ENCODE data around the gene INTS14. TPM values are rescaled to one million over a fixed set of nuclear protein-coding genes. Genes with fewer than 3 reads are reported as not detected.

The INTS14 gene
- total and polyA plus RNA-seq, 4 experiments from 2014 or later = 27.1 to 40.3 (median 33.2) TPM

- DNase-seq = no peak
- Mint-ChIP-seq H3K4me1 (no peaks in the 10 kb centered on the region), H3K27ac (peak overlapping the region in 1 of 7 donors; percentile 46), H3K36me3 (peaks cover 34 to 51% of the 10 kb centered on the region in 2 donors), H3K27me3 (no peaks in the 10 kb centered on the region), H3K9me3 (peaks cover 0 to 2% (median 0%) of the 10 kb centered on the region in 8 donors), H3K4me3 (no peak overlapping the region)
- no peak overlapping the region for H3K4me3 ChIP-seq (ENCODE audit: low read length in 2 of 2)
- no peaks in the 10 kb centered on the region for H3K4me1 ChIP-seq (ENCODE audit: insufficient read depth, low read length)
- H3K27me3 ChIP-seq (ENCODE audit: insufficient read depth, low read length) = no peaks in the 10 kb centered on the region
- peaks cover 33% of the 10 kb centered on the region for H3K36me3 ChIP-seq (ENCODE audit: insufficient read depth, low read length)
- intact Hi-C loops (cut with micrococcal nuclease) = no loop called here
- ChIA-PET POLR2A (ENCODE audit: partially characterized antibody) (interaction anchor here (0.9 kb wide), 1 partner anchor 9 kb away, joined by 3 read pairs; no protein-coding TSS in a partner anchor), CTCF (ENCODE audit: partially characterized antibody) (no interaction called here)
- no peak overlapping the region for H3K27ac ChIP-seq (ENCODE audit: low read depth, low read length)
- no peaks in the 10 kb centered on the region for H3K9me3 ChIP-seq (ENCODE audit: control insufficient read depth in 1 of 2, low read length in 2 of 2)
Observed at GRCh38 chr15:65571971-65572370, 39.0 kb downstream of the INTS14 start.

GRCh38 chr15:65569728-65570127, 41.2 kb downstream of the INTS14 start:
- intact Hi-C loops (cut with micrococcal nuclease) = no loop called here
- Histone ChIP-seq H3K9me3 (ENCODE audit: control insufficient read depth in 1 of 2, low read length in 2 of 2) (no peaks in the 10 kb centered on the region), H3K27me3 (ENCODE audit: insufficient read depth, low read length) (no peaks in the 10 kb centered on the region), H3K4me3 (ENCODE audit: low read length in 2 of 2) (no peak overlapping the region), H3K27ac (ENCODE audit: low read depth, low read length) (no peak overlapping the region), H3K4me1 (ENCODE audit: insufficient read depth, low read length) (no peaks in the 10 kb centered on the region), H3K36me3 (ENCODE audit: insufficient read depth, low read length) (peaks cover 25% of the 10 kb centered on the region)
- H3K4me3 Mint-ChIP-seq = no peak overlapping the region
- H3K4me1 Mint-ChIP-seq = no peaks in the 10 kb centered on the region
- H3K27ac Mint-ChIP-seq = peak overlapping the region in 2 of 7 donors; percentile 20 to 36
- H3K36me3 Mint-ChIP-seq = peaks cover 43 to 63% of the 10 kb centered on the region in 2 donors
- CTCF ChIA-PET (ENCODE audit: partially characterized antibody) = no interaction called here
- H3K9me3 Mint-ChIP-seq = peaks cover 0 to 2% (median 0%) of the 10 kb centered on the region in 8 donors
- DNase-seq = no peak
- no peaks in the 10 kb centered on the region for H3K27me3 Mint-ChIP-seq
- POLR2A ChIA-PET (ENCODE audit: partially characterized antibody) = interaction anchor here (0.5 kb wide), 1 partner anchor 249 kb away, joined by 3 read pairs; no protein-coding TSS in a partner anchor

GRCh38 chr15:65561934-65562333, 49.0 kb downstream of the INTS14 start:
- no peak overlapping the region for H3K27ac ChIP-seq (ENCODE audit: low read depth, low read length)
- intact Hi-C loops (cut with micrococcal nuclease) = no loop called here
- H3K4me3 ChIP-seq (ENCODE audit: low read length in 2 of 2) = no peak overlapping the region
- peaks cover 72 to 79% of the 10 kb centered on the region in 2 donors for H3K36me3 Mint-ChIP-seq
- no peaks in the 10 kb centered on the region for H3K36me3 ChIP-seq (ENCODE audit: insufficient read depth, low read length)
- CTCF ChIA-PET (ENCODE audit: partially characterized antibody) = no interaction called here
- H3K9me3 Mint-ChIP-seq = no peaks in the 10 kb centered on the region
- no peak overlapping the region for H3K4me3 Mint-ChIP-seq
- no peak for DNase-seq
- H3K27me3 Mint-ChIP-seq = no peaks in the 10 kb centered on the region
- H3K4me1 ChIP-seq (ENCODE audit: insufficient read depth, low read length) = no peaks in the 10 kb centered on the region
- POLR2A ChIA-PET (ENCODE audit: partially characterized antibody) = interaction anchor here (1.1 kb wide), 1 partner anchor 17 kb away, joined by 3 read pairs; no protein-coding TSS in a partner anchor
- no peaks in the 10 kb centered on the region for H3K27me3 ChIP-seq (ENCODE audit: insufficient read depth, low read length)
- H3K9me3 ChIP-seq (ENCODE audit: control insufficient read depth in 1 of 2, low read length in 2 of 2) = no peaks in the 10 kb centered on the region
- peak overlapping the region in 1 of 7 donors; percentile 10 for H3K27ac Mint-ChIP-seq
- no peaks in the 10 kb centered on the region for H3K4me1 Mint-ChIP-seq

- Mint-ChIP-seq H3K36me3 (peaks cover 72 to 80% of the 10 kb centered on the region in 2 donors), H3K4me1 (no peaks in the 10 kb centered on the region), H3K4me3 (no peak overlapping the region), H3K9me3 (no peaks in the 10 kb centered on the region), H3K27ac (peak overlapping the region in 1 of 7 donors; percentile 7), H3K27me3 (no peaks in the 10 kb centered on the region)
- no peaks in the 10 kb centered on the region for H3K9me3 ChIP-seq (ENCODE audit: control insufficient read depth in 1 of 2, low read length in 2 of 2)
- no peak overlapping the region for H3K27ac ChIP-seq (ENCODE audit: low read depth, low read length)
- ChIA-PET CTCF (ENCODE audit: partially characterized antibody) (no interaction called here), POLR2A (ENCODE audit: partially characterized antibody) (no interaction called here)
- peaks cover 8% of the 10 kb centered on the region for H3K36me3 ChIP-seq (ENCODE audit: insufficient read depth, low read length)
- intact Hi-C loops (cut with micrococcal nuclease) = no loop called here
- no peak for DNase-seq
- no peak overlapping the region for H3K4me3 ChIP-seq (ENCODE audit: low read length in 2 of 2)
- H3K27me3 ChIP-seq (ENCODE audit: insufficient read depth, low read length) = no peaks in the 10 kb centered on the region
- no peaks in the 10 kb centered on the region for H3K4me1 ChIP-seq (ENCODE audit: insufficient read depth, low read length)
Observed at GRCh38 chr15:65559941-65560340, 51.0 kb downstream of the INTS14 start.

DNA sequence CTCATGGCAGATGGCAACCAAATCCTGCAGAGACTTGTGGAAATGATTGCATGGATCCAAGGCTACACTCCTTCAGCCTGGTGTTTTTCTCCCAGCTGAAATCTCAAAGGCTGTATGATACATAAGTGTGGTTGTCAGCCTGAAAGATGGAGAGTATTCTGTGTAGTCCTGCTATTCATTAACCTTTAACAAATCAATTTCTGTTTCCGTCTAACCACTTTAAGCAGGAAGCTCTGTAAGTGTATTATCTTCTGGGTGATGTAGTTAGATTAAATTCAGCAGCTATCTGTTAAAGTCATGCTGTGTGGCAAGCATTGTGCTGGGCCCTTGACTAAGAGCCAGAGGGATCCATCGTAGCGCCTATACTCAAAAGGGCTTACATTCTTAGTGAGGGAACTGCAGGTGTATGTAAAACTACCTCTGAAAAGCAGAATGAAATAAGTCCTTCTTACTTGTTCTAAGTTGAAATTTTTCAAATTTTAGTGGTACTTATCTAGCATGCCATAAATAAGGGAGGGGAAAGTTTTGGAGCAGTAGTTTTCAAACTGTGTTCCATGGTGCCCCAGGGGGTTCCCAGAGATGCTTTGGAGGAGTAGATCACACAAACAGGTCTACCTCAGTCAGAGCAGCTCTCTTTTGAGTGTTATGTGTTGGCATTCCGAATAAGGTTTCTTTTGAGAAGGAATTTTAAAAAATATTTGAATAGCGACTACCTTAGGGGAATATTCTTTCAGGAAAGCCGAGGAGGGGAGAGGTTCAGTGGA, 51.8 kb downstream of the INTS14 start:
- Mint-ChIP-seq H3K9me3 (no peaks in the 10 kb centered on the region), H3K27ac (no peak overlapping the region), H3K36me3 (peaks cover 64 to 78% of the 10 kb centered on the region in 2 donors), H3K4me1 (no peaks in the 10 kb centered on the region), H3K27me3 (no peaks in the 10 kb centered on the region), H3K4me3 (no peak overlapping the region)
- DNase-seq = no peak
- no peaks in the 10 kb centered on the region for H3K27me3 ChIP-seq (ENCODE audit: insufficient read depth, low read length)
- H3K27ac ChIP-seq (ENCODE audit: low read depth, low read length) = no peak overlapping the region
- ChIA-PET CTCF (ENCODE audit: partially characterized antibody) (no interaction called here), POLR2A (ENCODE audit: partially characterized antibody) (no interaction called here)
- intact Hi-C loops (cut with micrococcal nuclease) = no loop called here
- no peak overlapping the region for H3K4me3 ChIP-seq (ENCODE audit: low read length in 2 of 2)
- H3K4me1 ChIP-seq (ENCODE audit: insufficient read depth, low read length) = no peaks in the 10 kb centered on the region
- peaks cover 12% of the 10 kb centered on the region for H3K36me3 ChIP-seq (ENCODE audit: insufficient read depth, low read length)
- no peaks in the 10 kb centered on the region for H3K9me3 ChIP-seq (ENCODE audit: control insufficient read depth in 1 of 2, low read length in 2 of 2)

DNA sequence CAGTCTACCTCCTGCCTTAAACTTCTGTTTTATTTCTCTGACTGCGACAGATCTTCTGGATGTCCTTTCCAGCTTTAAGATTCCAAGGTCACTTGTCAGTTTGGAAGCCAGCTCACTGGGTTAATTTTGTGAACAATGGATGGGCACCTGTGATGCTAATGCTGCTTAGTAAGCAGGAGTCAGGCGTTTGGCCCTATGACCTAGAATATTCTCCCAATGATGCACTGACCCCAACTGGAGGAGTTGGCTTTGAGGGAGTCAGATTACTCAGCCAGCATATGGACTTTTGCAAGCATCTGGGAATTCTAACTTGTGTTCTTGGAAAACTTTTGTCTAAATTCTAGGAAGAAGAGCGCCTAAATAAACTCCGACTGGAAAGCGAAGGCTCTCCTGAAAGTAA, 52.6 kb downstream of the INTS14 start:
- H3K36me3 Mint-ChIP-seq = peaks cover 63 to 79% of the 10 kb centered on the region in 2 donors
- no peak overlapping the region for H3K4me3 Mint-ChIP-seq
- H3K9me3 ChIP-seq (ENCODE audit: control insufficient read depth in 1 of 2, low read length in 2 of 2) = no peaks in the 10 kb centered on the region
- CTCF ChIA-PET (ENCODE audit: partially characterized antibody) = no interaction called here
- POLR2A ChIA-PET (ENCODE audit: partially characterized antibody) = no interaction called here
- H3K27me3 Mint-ChIP-seq = no peaks in the 10 kb centered on the region
- H3K36me3 ChIP-seq (ENCODE audit: insufficient read depth, low read length) = peaks cover 12% of the 10 kb centered on the region
- no peaks in the 10 kb centered on the region for H3K4me1 ChIP-seq (ENCODE audit: insufficient read depth, low read length)
- intact Hi-C loops (cut with micrococcal nuclease) = no loop called here
- H3K27ac Mint-ChIP-seq = no peak overlapping the region
- DNase-seq = no peak
- no peaks in the 10 kb centered on the region for H3K9me3 Mint-ChIP-seq
- no peaks in the 10 kb centered on the region for H3K27me3 ChIP-seq (ENCODE audit: insufficient read depth, low read length)
- H3K4me3 ChIP-seq (ENCODE audit: low read length in 2 of 2) = no peak overlapping the region
- H3K4me1 Mint-ChIP-seq = peaks cover 0 to 2% (median 0%) of the 10 kb centered on the region in 4 donors
- H3K27ac ChIP-seq (ENCODE audit: low read depth, low read length) = no peak overlapping the region

DNA sequence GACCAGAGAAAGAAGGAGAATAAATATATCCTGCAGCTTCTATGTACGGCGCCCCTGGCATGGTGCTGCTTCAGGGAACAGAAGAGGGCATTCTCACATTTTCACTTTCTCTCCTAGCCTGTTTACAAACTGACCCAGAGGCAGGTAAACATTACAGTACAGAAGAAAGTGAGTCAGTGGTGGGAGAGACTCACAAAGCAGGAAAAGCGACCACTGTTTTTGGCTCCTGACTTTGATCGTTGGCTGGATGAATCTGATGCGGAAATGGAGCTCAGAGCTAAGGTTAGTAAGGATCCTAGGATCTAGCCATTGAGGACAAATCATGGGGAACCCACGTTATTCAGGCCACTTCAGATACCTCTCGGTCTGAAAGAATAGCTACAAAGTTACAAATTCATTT, 54.3 kb downstream of the INTS14 start:
- no peaks in the 10 kb centered on the region for H3K9me3 Mint-ChIP-seq
- no peak overlapping the region for H3K4me3 Mint-ChIP-seq
- H3K36me3 Mint-ChIP-seq = peaks cover 53 to 69% of the 10 kb centered on the region in 2 donors
- intact Hi-C loops (cut with micrococcal nuclease) = no loop called here
- H3K27ac Mint-ChIP-seq = no peak overlapping the region
- Histone ChIP-seq H3K4me3 (ENCODE audit: low read length in 2 of 2) (no peak overlapping the region), H3K27ac (ENCODE audit: low read depth, low read length) (no peak overlapping the region), H3K9me3 (ENCODE audit: control insufficient read depth in 1 of 2, low read length in 2 of 2) (no peaks in the 10 kb centered on the region), H3K4me1 (ENCODE audit: insufficient read depth, low read length) (no peaks in the 10 kb centered on the region), H3K36me3 (ENCODE audit: insufficient read depth, low read length) (peaks cover 12% of the 10 kb centered on the region), H3K27me3 (ENCODE audit: insufficient read depth, low read length) (no peaks in the 10 kb centered on the region)
- peaks cover 0 to 2% (median 0%) of the 10 kb centered on the region in 4 donors for H3K4me1 Mint-ChIP-seq
- CTCF ChIA-PET (ENCODE audit: partially characterized antibody) = interaction anchor here (1.0 kb wide), 1 partner anchor 20 kb away, joined by 3 read pairs; no protein-coding TSS in a partner anchor
- H3K27me3 Mint-ChIP-seq = no peaks in the 10 kb centered on the region
- POLR2A ChIA-PET (ENCODE audit: partially characterized antibody) = no interaction called here
- no peak for DNase-seq

Data from CD4-positive, alpha-beta memory T cell (primary cell).